GM23248 (cell line): Measurements from ENCODE around the gene AFF3.

Source experiments
- EZH2 ChIP-seq: fragments of 200-600 bp; sonication (generic); IDR thresholded peaks from 2 replicates; pipeline ENCODE4 v1.6.1; 2018; ENCODE audit warnings: antibody characterized with exemption, mild to moderate bottlenecking; ENCODE audit not compliant: insufficient read depth, poor library complexity, severe bottlenecking
- EZH2phosphoT487 ChIP-seq: fragments of 200-600 bp; sonication (generic); IDR thresholded peaks from 2 replicates; pipeline ENCODE4 v1.6.1; 2018; ENCODE audit warnings: antibody characterized with exemption, moderate library complexity, mild to moderate bottlenecking, low read depth; ENCODE audit not compliant: insufficient read depth

DNA sequence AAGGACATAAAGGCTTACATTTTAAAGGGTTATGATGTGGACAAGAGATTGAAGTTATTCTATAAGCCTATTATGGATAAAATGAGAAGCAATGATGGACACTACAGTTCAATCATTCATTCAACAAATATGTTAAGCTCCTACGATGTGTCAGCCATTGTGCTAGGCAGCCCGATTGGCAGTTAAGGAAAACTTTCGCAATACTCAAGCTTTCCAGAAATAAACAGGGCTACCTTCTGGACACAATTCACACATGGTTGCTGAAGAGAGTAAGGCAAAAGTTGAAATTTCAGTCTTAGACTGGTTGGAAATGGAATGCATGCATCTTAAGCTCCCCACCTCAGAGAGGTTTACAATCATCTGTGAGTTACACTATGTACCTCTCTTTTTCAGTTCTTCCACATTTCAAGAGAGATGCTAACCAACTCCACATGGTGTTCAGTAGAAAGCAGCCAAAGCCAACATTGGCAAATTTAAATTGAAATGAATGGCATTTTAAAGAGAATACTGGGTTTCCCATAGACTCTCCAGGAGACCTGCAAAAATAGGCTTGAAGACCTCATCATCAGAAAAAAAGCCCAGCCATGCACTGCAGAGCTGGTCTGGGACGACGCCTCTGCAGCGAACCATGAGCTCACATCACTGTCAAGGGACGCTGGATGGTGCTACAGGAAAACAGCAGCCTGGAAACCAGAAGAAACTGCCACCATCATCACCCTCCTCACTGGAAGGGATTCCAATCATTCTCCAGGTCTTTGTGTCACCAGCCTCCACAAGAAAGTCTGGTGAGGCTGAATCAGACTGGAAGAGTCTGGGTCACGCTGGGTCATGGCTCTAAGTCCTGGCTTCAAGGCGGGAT, 276.3 kb downstream of the AFF3 start:
- TF ChIP-seq EZH2phosphoT487 (no peak), EZH2 (no peak)
